ENCODE data around the gene MYO9B. TPM values are rescaled to one million over a fixed set of nuclear protein-coding genes. Genes with fewer than 3 reads are reported as not detected.
A peak's percentile ranks its signal among the peaks of the same experiment; 100 is the strongest.

MYO9B gene
- total and polyA plus RNA-seq, 11 donors = 24.2 to 89.4 (median 31.3) TPM

DNA sequence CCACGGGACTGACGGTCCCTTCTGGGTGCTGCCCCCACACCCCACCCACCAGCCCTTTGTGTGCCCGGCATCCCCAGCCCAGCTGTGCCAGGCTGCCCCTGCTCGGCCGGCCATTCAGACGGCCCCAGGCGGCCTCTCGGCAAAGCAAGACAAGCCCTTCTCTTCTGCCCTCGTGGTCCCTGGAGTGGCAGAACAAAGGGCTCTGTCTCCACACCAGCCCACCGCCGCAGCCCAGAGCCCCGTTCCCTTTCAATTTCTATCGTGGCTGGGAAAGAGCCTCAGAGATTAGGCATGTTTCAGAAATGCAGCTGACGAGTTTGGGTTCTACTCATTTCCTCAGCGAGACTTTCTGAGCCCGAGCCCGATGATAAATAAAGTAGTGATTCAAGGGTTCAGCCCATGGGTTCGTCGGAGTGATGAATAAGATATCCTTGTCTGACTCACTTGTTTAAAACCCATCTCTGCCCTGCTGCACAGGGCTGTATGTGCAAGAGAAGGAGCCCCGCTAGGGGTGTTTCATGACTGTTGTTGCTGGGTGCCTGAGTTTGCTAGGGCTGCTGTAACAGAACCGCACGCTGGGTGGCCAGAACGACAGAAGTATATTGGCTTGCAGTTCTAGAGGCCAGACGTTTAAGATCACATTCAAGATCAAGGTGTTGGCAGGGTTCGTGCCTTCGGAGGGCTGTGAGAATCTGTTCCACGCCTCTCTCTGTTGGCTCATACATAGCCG, 4.3 kb downstream of the MYO9B start:
- Histone ChIP-seq H3K9me3 (no peaks in the 10 kb centered on the region), H3K36me3 (peaks cover 0 to 6% (median 0%) of the 10 kb centered on the region in 9 donors), H3K27me3 (no peaks in the 10 kb centered on the region), H3K4me1 (peaks cover 0 to 72% (median 50%) of the 10 kb centered on the region in 12 donors), H3K27ac (peak overlapping the region; percentile 36 to 93 (median 76)), H3K4me3 (peak overlapping the region in 9 of 12 donors; percentile 33 to 56 (median 39))
- WGBS, 4 donors = 29 to 33% (median 31%) methylated on average over 27 to 28 of the region's 28 CpGs
- intact Hi-C loops (cut with DNase I) = loop anchor here in 7 of 10 donors (2.0 to 10.0 kb wide), 8 partner anchors 55 to 185 kb away; partner anchors contain the start of genes OCEL1 (in 2 of the 7), BABAM1 (in 1 of the 7), USE1 (in 1 of the 7) and USHBP1 (in 1 of the 7)
- TF ChIP-seq, protein P1, sequence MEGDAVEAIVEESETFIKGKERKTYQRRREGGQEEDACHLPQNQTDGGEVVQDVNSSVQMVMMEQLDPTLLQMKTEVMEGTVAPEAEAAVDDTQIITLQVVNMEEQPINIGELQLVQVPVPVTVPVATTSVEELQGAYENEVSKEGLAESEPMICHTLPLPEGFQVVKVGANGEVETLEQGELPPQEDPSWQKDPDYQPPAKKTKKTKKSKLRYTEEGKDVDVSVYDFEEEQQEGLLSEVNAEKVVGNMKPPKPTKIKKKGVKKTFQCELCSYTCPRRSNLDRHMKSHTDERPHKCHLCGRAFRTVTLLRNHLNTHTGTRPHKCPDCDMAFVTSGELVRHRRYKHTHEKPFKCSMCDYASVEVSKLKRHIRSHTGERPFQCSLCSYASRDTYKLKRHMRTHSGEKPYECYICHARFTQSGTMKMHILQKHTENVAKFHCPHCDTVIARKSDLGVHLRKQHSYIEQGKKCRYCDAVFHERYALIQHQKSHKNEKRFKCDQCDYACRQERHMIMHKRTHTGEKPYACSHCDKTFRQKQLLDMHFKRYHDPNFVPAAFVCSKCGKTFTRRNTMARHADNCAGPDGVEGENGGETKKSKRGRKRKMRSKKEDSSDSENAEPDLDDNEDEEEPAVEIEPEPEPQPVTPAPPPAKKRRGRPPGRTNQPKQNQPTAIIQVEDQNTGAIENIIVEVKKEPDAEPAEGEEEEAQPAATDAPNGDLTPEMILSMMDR (IDR thresholded peaks at IDR 0.05) = peak; percentile 23 to 75 (median 44)
- TF ChIP-seq POLR2A (IDR thresholded peaks at IDR 0.05) = no peak
- ATAC-seq (peak; percentile 40 to 63 (median 51)), DNase-seq (peak; percentile 64 to 86 (median 64))

DNA sequence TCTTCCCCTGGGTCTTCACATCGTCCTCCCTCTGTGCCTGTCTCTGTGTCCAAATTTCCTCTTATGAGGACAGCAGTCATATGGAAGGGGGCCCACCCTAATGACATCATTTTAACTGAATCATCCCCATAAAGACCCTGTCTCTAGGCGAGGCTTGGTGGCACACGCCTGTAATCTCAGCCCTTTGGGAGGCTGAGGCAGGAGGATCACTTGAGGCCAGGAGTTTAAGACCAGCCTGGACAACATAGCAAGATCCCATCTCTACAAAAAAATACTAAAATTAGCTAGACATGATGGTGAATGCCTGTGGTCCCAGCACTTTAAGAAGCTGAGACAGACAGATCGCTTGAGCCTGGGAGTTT, 4.8 kb downstream of the MYO9B start:
- 64 to 79% (median 70%) methylated on average over 4 of the region's 4 CpGs for WGBS, 4 donors
- TF ChIP-seq, protein P1 (IDR thresholded peaks at IDR 0.05) = peak in 1 of 12 donors; percentile 7
- TF ChIP-seq POLR2A (IDR thresholded peaks at IDR 0.05) = no peak
- H3K27ac ChIP-seq = peak overlapping the region in 11 of 12 donors; percentile 36 to 93 (median 78)
- H3K4me3 ChIP-seq = peak overlapping the region in 7 of 12 donors; percentile 33 to 56 (median 46)
- intact Hi-C loops (cut with DNase I) = loop anchor here in 3 of 10 donors (2.0 to 5.0 kb wide), 2 partner anchors 54 to 57 kb away; no protein-coding TSS in a partner anchor
- H3K27me3 ChIP-seq = no peaks in the 10 kb centered on the region
- DNase-seq = no peak
- no peaks in the 10 kb centered on the region for H3K9me3 ChIP-seq
- H3K4me1 ChIP-seq = peaks cover 0 to 73% (median 49%) of the 10 kb centered on the region in 12 donors
- H3K36me3 ChIP-seq = peaks cover 0 to 9% (median 0%) of the 10 kb centered on the region in 9 donors
- ATAC-seq = no peak

DNA sequence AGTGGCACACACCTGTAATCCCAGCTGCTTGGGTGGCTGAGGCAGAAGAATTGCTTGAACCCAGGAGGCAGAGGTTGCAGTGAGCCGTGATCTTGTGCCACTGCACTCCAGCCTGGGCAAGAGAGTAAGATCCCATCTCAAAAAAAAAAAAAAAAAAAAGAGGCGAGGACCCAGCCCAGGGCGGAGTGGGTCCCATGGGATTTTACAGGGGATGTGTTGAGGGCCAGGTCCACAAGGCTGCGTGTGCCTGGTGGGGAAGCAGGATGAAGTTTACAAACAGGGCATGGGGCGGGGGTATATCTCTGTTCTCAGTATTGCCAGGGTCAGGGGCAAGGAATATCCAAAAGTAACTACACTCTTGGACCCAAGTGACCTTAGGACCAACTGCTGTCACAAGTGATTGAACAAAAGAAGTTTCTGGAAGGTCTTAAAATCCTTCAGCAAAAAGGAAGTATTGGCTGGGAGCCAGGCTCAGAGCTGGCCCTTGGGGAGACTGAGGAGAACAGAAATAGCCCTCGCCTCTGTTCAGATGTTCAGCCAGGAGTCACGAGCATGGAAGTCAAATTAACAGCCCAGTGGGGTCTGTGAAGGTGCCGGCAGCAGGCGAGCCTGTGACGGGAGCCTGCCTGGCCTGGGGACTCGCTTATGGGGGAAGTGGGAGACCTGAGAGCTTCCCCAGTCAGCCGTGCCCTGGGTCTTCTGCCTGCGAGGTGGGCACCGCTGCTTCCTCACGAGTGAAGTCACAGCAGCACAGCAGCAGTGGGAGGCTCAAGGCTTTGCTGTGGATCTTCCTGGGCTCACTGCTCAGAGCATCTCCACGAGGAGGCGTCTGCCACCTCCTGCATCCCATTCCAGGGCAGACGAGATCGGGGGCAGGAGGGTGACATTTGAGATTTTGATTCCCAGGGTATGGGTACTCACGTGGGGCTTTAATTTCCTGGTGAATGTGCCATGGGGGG, 6.4 kb downstream of the MYO9B start:
- peak; percentile 9 to 56 (median 29) for ATAC-seq
- WGBS, 4 donors = 24 to 36% (median 34%) methylated on average over 18 to 20 of the region's 20 CpGs
- H3K4me3 ChIP-seq = peak overlapping the region in 1 of 12 donors; percentile 10
- TF ChIP-seq, protein P1 (IDR thresholded peaks at IDR 0.05) = peak in 6 of 12 donors; percentile 6 to 40 (median 14)
- TF ChIP-seq POLR2A (IDR thresholded peaks at IDR 0.05) = no peak
- intact Hi-C loops (cut with DNase I) = loop anchor here in 4 of 10 donors (2.0 to 5.0 kb wide), 2 partner anchors 53 to 55 kb away; no protein-coding TSS in a partner anchor
- peak overlapping the region in 11 of 12 donors; percentile 11 to 89 (median 70) for H3K27ac ChIP-seq
- H3K36me3 ChIP-seq = peaks cover 0 to 24% (median 0%) of the 10 kb centered on the region in 9 donors
- peak; percentile 58 to 78 (median 72) for DNase-seq
- peaks cover 0 to 66% (median 42%) of the 10 kb centered on the region in 12 donors for H3K4me1 ChIP-seq
- no peaks in the 10 kb centered on the region for H3K27me3 ChIP-seq
- no peaks in the 10 kb centered on the region for H3K9me3 ChIP-seq

Data from heart left ventricle (tissue), 16 donors.